H1 (cell line): ENCODE measurements around the gene SESN1. TPM values are rescaled to one million over a fixed set of nuclear protein-coding genes. Genes with fewer than 3 reads are reported as not detected.

ENCODE experiments used
- BRCA1 ChIP-seq: IDR thresholded peaks from 2 replicates; pipeline ENCODE4 v1.6.1; 2012; ENCODE audit warnings: low read depth, low read length, improper control_type of control experiment
- HDAC6 ChIP-seq: IDR thresholded peaks from one replicate; pipeline ENCODE4 v1.7.1; 2012; ENCODE audit warnings: low read depth, mild to moderate bottlenecking, inconsistent platforms, low read length, moderate library complexity
- MAFK ChIP-seq: IDR thresholded peaks from 2 replicates; pipeline ENCODE4 v1.6.1; 2012; ENCODE audit warnings: low read depth, mild to moderate bottlenecking, improper control_type of control experiment, low read length
- SRF ChIP-seq: IDR thresholded peaks from 2 replicates; pipeline ENCODE4 v1.6.1; 2011; ENCODE audit warnings: mild to moderate bottlenecking, low read depth, low read length, moderate library complexity
- SUZ12 ChIP-seq: fragments of 200-600 bp; sonication (generic); IDR thresholded peaks from 2 replicates; pipeline ENCODE4 v1.6.1; 2012; ENCODE audit warnings: mild to moderate bottlenecking, inconsistent platforms, low read length, moderate library complexity, mixed read lengths
- TEAD4 ChIP-seq: IDR thresholded peaks from 2 replicates; pipeline ENCODE4 v1.6.1; 2012; ENCODE audit warnings: low read depth, low read length, inconsistent platforms, mixed read lengths
- polyA plus RNA-seq, 7 experiments: library from polyadenylated mRNA; depleted of rRNA in 3 of 7; stranded (reverse) in 5 of 7; unstranded in 2 of 7; fragments of >200 nt in 5 of 7; fragments of 200-250 nt in 2 of 7; gene quantifications; 1 replicate in 5 of 7; 2 replicates in 1 of 7; 4 replicates in 1 of 7; pipeline versions ENCODE4 v1.2.1 to v1.2.3, GENCODE V29; 2011 to 2013; ENCODE audit warnings: missing spikeins in 2 of 7, mixed read lengths in 2 of 7
- total RNA-seq: library from RNA; stranded (reverse); fragmentation: NEBNext Ultra II Directional; extraction: Animal tissue kit (Norgen Biotek cat#: 25700); gene quantifications from 2 replicates; pipeline ENCODE4 v1.2.1, GENCODE V29; 2021

Gene SESN1
- total and polyA plus RNA-seq, 2 of the 8 experiments (the other 6 are each of a cell fraction or from before 2014, with no cell fraction given): 12.8 to 15.6 TPM

- TF ChIP-seq SUZ12 (no peak), TEAD4 (no peak), HDAC6 (no peak), SRF (no peak), BRCA1 (no peak), MAFK (no peak)
- TF ChIP-seq, all 59 proteins: peak for 14
Observed at GRCh38 chr6:109094416-109095035, at the start of gene SESN1 (continued).
